BJ (cell line): ENCODE data around the gene OR10G7. TPM values are rescaled to one million over a fixed set of nuclear protein-coding genes. Genes with fewer than 3 reads are reported as not detected.

Source experiments
- CTCF ChIA-PET: fragments of 350-600 bp; formaldehyde crosslinking; extraction: SDS; loops from one replicate; lab custom pipeline; 2021; ENCODE audit warnings: antibody characterized with exemption, inconsistent platforms; lab: Yijun Ruan, JAX
- POLR2A ChIA-PET: fragments of 300-600 bp; sonication (Branson Sonifier 250); formaldehyde crosslinking; extraction: SDS; loops from one replicate; lab custom pipeline; 2021; ENCODE audit warnings: antibody characterized with exemption; lab: Charles Lee
- DNase-seq: peaks from one replicate; pipeline ENCODE4 v3.0.0-alpha.2; 2011; ENCODE audit warnings: low read depth
- H3K27me3 ChIP-seq: 2 replicates; pipeline ENCODE4 v1.6.0; 2011; ENCODE audit warnings: low read length; ENCODE audit not compliant: control insufficient read depth, insufficient read depth
- H3K36me3 ChIP-seq: 2 replicates; pipeline ENCODE4 v1.5.1; 2011; ENCODE audit warnings: low read length; ENCODE audit not compliant: control insufficient read depth, insufficient read depth
- H3K4me3 ChIP-seq: 2 replicates; pipeline ENCODE4 v1.5.1; 2011; ENCODE audit warnings: low read depth, mild to moderate bottlenecking, control low read depth, low read length
- polyA plus RNA-seq: library from polyadenylated mRNA; depleted of rRNA; stranded (reverse); fragments of >200 nt; gene quantifications from 2 replicates; pipeline ENCODE4 v1.2.3, GENCODE V29; 2011
- TF ChIP-seq, protein P1 (sequence below): IDR thresholded peaks from 2 replicates; pipeline ENCODE4 v1.5.1; 2011; ENCODE audit warnings: low read depth, mild to moderate bottlenecking, control low read depth, inconsistent platforms, low read length, moderate library complexity; ENCODE audit not compliant: insufficient read depth

Gene OR10G7
- polyA plus RNA-seq, 1 experiment, result not detected

DNA sequence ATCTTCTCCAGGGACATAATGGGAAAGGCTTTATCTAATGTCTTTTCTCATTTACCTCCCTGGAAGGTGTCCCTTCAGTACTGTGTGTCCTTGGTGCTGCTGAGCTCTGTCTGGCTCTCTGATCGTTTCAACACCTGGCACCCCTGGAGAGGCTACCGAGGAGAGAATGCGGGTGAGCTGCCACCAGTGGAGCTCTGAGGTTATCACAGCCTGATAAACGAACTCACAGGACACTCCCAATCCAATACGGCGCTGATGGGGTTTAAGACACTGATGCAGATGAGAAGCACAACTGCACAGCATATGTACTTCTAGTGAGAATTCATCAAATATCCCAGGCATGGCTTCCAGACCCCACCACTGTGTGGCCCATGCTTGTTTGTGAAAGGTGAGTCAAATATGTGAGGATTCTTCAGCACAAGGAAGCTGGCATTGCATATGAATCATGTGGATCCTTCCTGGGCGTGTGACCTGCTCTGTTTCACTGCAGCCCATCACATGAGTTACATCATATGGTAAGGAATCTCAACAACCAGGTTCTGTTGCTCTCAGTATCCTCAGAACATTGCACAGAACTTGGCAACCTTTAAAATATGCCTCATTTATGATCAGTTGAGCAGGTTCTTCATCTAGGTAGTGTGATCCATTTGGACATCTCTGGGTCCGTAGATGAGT lies 39.3 kb upstream of the OR10G7 start:
- Histone ChIP-seq H3K36me3 (no peaks in the 10 kb centered on the region), H3K4me3 (no peak overlapping the region), H3K27me3 (peaks cover 4% of the 10 kb centered on the region)
- CTCF ChIA-PET, result interaction anchor here (0.6 to 1.7 kb wide), 2 partner anchors 9 to 364 kb away, joined by 3 to 5 read pairs; no protein-coding TSS in a partner anchor
- TF ChIP-seq, protein P1, sequence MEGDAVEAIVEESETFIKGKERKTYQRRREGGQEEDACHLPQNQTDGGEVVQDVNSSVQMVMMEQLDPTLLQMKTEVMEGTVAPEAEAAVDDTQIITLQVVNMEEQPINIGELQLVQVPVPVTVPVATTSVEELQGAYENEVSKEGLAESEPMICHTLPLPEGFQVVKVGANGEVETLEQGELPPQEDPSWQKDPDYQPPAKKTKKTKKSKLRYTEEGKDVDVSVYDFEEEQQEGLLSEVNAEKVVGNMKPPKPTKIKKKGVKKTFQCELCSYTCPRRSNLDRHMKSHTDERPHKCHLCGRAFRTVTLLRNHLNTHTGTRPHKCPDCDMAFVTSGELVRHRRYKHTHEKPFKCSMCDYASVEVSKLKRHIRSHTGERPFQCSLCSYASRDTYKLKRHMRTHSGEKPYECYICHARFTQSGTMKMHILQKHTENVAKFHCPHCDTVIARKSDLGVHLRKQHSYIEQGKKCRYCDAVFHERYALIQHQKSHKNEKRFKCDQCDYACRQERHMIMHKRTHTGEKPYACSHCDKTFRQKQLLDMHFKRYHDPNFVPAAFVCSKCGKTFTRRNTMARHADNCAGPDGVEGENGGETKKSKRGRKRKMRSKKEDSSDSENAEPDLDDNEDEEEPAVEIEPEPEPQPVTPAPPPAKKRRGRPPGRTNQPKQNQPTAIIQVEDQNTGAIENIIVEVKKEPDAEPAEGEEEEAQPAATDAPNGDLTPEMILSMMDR, result no peak
- POLR2A ChIA-PET, result no interaction called here
- DNase-seq, result no peak

DNA sequence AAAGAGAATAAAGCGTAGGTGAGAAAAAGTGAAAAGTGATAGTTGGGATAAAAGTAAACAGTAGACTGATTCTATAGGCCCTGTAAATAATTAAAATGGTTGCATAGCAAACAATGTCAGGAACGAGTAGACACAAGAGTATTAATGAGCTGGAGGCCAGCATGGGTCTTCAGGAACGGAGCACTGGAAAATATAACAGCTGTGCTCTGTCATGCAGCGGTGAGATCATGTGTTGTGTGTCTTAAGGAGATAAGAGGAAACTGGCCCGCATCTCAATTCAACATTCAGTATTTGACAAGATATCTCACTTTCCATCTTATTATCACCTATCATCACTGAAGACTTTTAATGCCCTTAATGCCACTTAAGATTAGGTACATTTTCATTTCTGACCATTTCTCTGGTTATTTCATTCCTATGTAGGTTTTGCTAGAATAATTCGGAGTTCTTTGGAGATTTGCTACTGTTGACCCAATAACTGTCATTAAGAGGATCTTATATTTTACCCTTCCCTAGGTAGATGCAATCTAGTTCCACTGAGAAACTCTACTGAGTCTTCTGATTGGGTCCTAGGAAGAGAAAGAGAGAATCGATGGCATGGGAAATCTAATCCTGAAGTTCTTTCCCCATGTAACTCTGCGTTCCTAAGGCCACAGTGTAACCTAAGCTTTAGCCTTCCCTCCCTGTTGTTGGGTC lies 38.7 kb upstream of the OR10G7 start:
- H3K36me3 ChIP-seq, result no peaks in the 10 kb centered on the region
- H3K4me3 ChIP-seq, result no peak overlapping the region
- POLR2A ChIA-PET, result no interaction called here
- H3K27me3 ChIP-seq, result peaks cover 6% of the 10 kb centered on the region
- CTCF ChIA-PET, result interaction anchor here (0.6 to 1.8 kb wide), 3 partner anchors 8 to 363 kb away, joined by 3 to 6 read pairs (median 5); no protein-coding TSS in a partner anchor
- no peak for DNase-seq
- TF ChIP-seq, protein P1, result no peak

DNA sequence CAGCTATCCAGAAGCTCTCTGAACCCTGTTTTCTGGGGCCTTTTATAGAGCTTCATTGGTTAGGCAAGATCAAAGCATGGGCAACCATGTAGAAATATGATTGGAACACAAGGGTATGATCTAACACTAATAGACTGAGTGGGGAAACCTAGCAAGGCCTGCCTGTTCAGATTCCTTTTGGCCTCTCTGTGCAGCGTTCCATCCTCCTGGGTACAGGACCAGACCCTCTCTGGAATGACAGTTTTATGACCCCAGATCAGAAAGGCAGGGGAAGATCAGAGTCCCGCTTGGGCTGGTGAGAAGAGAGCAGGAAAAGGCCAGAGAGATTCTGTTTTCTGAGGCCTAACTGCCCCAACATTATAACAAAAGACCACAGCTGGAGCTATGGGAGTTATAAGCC lies 37.5 kb upstream of the OR10G7 start:
- POLR2A ChIA-PET, result no interaction called here
- Histone ChIP-seq H3K36me3 (no peaks in the 10 kb centered on the region), H3K27me3 (peaks cover 6% of the 10 kb centered on the region), H3K4me3 (no peak overlapping the region)
- no peak for DNase-seq
- CTCF ChIA-PET, result interaction anchor here (1.8 kb wide), 1 partner anchor 116 kb away, joined by 6 read pairs; no protein-coding TSS in a partner anchor
- TF ChIP-seq, protein P1, result no peak

DNA sequence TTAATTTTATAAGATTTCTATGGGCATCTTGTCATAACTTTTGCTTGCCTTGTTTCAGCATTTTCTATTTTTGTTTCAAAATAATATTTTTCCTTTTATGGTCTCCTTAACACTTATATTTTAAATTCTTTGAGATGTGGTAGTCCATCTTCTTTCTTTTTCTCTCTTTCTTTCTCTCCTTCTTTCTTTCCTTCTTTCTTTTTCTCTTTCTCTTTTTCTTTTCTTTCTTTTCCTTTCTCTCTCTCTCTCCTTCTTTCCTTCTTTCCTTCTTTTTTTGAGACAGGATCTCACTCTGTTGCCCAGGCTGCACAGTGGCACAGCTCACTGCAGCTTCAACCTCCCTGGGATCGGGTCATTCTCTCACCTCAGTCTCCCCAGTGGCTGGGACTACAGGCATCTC lies 36.1 kb upstream of the OR10G7 start:
- ChIA-PET CTCF (no interaction called here), POLR2A (no interaction called here)
- no peak overlapping the region for H3K4me3 ChIP-seq
- no peaks in the 10 kb centered on the region for H3K36me3 ChIP-seq
- no peak for DNase-seq
- peaks cover 6% of the 10 kb centered on the region for H3K27me3 ChIP-seq
- TF ChIP-seq, protein P1, result no peak
